Measurements from ENCODE around the gene GALNT18.
"Not testable (repeated sequence)": the region's sequence is repeated elsewhere in the genome, so short reads cannot be mapped to it uniquely, and the experiment has no call there.

DNA sequence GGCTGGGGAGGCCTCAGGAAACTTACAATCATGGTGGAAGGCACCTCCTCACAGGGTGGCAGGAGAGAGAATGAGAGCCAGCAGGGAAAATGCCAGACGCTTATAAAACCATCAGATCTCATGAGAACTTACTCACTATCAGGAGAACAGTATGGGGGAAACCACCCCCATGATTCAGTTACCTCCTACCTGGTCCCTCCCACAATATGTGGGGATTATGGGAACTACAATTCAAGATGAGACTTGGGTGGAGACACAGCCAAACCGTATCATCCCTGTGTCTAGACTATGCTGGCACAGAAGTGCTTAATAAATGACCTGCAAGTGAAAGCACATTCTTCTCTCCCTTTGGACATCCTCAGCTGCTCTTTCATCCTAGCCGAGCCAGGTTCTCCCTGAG is 174.2 kb downstream of the GALNT18 start:
- TF ChIP-seq, protein P1, sequence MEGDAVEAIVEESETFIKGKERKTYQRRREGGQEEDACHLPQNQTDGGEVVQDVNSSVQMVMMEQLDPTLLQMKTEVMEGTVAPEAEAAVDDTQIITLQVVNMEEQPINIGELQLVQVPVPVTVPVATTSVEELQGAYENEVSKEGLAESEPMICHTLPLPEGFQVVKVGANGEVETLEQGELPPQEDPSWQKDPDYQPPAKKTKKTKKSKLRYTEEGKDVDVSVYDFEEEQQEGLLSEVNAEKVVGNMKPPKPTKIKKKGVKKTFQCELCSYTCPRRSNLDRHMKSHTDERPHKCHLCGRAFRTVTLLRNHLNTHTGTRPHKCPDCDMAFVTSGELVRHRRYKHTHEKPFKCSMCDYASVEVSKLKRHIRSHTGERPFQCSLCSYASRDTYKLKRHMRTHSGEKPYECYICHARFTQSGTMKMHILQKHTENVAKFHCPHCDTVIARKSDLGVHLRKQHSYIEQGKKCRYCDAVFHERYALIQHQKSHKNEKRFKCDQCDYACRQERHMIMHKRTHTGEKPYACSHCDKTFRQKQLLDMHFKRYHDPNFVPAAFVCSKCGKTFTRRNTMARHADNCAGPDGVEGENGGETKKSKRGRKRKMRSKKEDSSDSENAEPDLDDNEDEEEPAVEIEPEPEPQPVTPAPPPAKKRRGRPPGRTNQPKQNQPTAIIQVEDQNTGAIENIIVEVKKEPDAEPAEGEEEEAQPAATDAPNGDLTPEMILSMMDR (IDR thresholded peaks at IDR 0.05), result not testable (repeated sequence)
- TF ChIP-seq POLR2A, EP300 (IDR thresholded peaks at IDR 0.05): not testable (repeated sequence)

Data from ovary (tissue), 3 donors.